Lower leg skin (tissue), 3 donors: Measurements from ENCODE around the gene PIK3R1.

Experiments used
- POLR2A ChIP-seq, 2 donors: fragments of 450-650 bp; IDR thresholded peaks; one replicate each; pipeline ENCODE4 v1.6.1; 2016 to 2017; ENCODE audit warnings: antibody characterized with exemption in 2 of 2, mild to moderate bottlenecking in 1 of 2, moderate library complexity in 1 of 2
- TF ChIP-seq, protein P1 (sequence below), 3 donors: fragments of 450-650 bp; IDR thresholded peaks; one replicate each; pipeline ENCODE4 v1.5.1; 2016; ENCODE audit warnings: antibody characterized with exemption in 3 of 3, mild to moderate bottlenecking in 3 of 3, moderate library complexity in 2 of 3

DNA sequence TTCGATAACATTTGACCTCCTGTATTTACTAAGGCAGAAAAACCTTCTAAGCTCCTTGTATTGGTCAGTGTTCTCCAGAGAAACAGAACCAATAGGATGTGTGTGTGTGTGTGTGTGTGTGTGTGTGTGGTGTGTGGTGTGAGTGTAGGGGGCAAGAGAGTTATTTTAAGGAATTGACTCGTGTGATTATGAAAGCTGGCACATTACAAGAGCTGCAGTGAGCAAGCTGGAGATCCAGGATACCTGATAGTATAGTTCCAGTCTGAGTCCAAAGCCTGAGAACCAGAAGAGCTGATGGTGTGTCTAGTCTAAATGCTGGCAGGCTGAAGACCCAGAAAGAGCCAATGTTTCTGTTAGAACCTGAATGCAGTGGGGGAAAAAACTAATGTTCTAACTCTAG, 21.2 kb upstream of the PIK3R1 start:
- TF ChIP-seq POLR2A (IDR thresholded peaks at IDR 0.05) = no peak
- TF ChIP-seq, protein P1, sequence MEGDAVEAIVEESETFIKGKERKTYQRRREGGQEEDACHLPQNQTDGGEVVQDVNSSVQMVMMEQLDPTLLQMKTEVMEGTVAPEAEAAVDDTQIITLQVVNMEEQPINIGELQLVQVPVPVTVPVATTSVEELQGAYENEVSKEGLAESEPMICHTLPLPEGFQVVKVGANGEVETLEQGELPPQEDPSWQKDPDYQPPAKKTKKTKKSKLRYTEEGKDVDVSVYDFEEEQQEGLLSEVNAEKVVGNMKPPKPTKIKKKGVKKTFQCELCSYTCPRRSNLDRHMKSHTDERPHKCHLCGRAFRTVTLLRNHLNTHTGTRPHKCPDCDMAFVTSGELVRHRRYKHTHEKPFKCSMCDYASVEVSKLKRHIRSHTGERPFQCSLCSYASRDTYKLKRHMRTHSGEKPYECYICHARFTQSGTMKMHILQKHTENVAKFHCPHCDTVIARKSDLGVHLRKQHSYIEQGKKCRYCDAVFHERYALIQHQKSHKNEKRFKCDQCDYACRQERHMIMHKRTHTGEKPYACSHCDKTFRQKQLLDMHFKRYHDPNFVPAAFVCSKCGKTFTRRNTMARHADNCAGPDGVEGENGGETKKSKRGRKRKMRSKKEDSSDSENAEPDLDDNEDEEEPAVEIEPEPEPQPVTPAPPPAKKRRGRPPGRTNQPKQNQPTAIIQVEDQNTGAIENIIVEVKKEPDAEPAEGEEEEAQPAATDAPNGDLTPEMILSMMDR (IDR thresholded peaks at IDR 0.05) = no peak
